Right ventricle myocardium superior (tissue), 1 donor: ENCODE results near the gene PRR33. TPM values are rescaled to one million over a fixed set of nuclear protein-coding genes. Genes with fewer than 3 reads are reported as not detected.

Experiments used
- ATAC-seq: fragments of 200-7000 bp; cut with Tn5 transposase; one replicate; pipeline ENCODE4 v1.9.1; 2020; ENCODE audit warnings: mild to moderate bottlenecking; ENCODE audit not compliant: poor library complexity
- DNase-seq: peaks from one replicate; pipeline ENCODE4 v3.0.0-alpha.2; 2020
- intact Hi-C: fragments of 100-400 bp; cut with DNase I; formaldehyde crosslinking; loops from one replicate; pipeline ENCODE4 v1.11.2; 2022
- total RNA-seq: library from RNA; stranded (reverse); fragmentation: NEBNext Ultra II Directional; extraction: Animal tissue kit (Norgen Biotek cat#: 25700); gene quantifications from one replicate; pipeline ENCODE4 v1.2.1, GENCODE V29; 2021
- donor health status: DM: no; HTN: yes; CAD: no; lungs with severe emphysema.

PRR33 gene
- total RNA-seq, 1 donor from 2014 or later: 5.8 TPM

- DNase-seq: no peak
- intact Hi-C loops: no loop called here
- no peak for ATAC-seq
These were observed 31.6 kb downstream of the PRR33 start for GRCh38 chr11:1860108-1860507.

DNA sequence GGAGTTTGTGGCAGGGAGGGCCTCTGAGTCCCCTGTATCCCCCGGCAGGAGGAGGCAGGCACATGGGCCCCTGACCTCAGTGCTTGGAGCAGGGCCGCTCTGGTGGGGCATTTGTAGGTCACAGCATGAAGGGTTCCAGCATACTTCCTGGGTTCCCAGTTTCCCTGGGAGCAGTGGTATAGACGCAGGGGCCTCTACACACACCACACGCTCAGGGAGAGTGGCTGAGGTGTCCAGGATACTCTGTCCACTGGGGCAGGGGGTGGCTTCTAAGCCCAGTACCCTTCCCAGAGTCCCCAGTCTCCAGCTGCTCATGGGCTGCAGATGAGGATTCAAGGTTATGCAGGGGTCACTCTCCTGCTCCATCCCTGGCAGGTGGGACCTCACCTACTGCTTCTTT is 32.7 kb downstream of the PRR33 start:
- ATAC-seq (no peak), DNase-seq (no peak)
- intact Hi-C loops: no loop called here

DNA sequence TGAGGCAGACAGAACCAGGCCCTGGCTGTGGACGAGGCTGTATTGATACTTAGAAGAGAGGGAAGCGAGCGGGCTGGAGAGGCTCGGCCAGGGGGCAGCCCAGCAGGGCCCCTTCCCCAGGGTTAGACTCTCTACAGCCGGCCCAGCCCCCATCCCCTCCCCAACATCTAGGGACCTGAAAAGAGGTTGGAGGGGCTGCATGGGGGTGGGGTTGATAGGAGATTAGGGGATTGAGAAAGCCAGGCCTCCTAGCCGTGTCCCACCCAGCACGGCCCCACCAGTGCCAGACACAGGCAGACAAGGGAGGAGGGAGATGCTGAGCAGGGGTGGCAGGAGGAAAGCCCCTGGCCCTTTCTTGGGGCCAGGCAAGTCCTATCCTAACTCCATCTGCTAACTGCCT is 33.1 kb downstream of the PRR33 start:
- intact Hi-C loops: no loop called here
- no peak for ATAC-seq
- DNase-seq: no peak

DNA sequence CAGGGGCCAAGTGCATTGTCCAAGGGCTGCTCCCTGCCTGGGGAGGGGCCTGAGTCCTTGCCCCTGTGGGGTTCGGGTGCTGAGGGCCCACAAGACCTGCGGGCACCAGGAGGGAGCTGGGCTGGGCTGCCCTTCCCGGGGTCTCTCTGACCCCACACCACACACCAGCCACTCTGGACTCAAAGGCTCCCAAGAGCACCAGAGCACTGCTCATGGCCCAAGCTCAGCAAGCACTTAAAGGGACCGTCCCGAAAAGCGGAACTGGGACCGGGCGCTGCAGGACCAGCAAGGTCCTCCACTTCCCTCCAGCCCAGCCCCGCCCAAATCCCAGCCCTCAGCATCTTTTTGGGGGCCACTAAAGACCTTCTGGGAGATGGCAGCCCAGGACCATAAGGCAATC is 33.5 kb downstream of the PRR33 start:
- no peak for DNase-seq
- ATAC-seq: no peak
- intact Hi-C loops: no loop called here

DNA sequence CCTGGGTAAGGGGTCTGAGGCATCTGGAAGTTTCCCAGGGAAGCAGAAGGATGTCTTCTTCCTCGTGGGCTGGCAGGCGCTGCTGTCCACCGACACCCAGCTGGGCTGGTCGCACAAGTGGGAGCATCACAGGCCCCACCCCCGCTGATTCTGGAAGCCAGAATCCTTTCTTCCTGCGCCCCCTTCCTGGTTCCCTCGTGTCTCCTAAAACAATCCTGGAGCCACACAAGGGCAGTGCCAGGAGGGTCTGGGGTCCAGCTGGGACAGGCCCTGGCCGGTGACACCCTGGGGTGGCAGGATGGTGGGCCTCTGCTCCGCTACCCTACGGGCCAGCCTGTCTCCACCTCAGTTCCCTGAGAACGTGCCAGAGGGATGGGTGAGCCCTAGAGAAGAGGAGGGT is 34.6 kb downstream of the PRR33 start:
- ATAC-seq (no peak), DNase-seq (no peak)
- intact Hi-C loops: no loop called here

DNA sequence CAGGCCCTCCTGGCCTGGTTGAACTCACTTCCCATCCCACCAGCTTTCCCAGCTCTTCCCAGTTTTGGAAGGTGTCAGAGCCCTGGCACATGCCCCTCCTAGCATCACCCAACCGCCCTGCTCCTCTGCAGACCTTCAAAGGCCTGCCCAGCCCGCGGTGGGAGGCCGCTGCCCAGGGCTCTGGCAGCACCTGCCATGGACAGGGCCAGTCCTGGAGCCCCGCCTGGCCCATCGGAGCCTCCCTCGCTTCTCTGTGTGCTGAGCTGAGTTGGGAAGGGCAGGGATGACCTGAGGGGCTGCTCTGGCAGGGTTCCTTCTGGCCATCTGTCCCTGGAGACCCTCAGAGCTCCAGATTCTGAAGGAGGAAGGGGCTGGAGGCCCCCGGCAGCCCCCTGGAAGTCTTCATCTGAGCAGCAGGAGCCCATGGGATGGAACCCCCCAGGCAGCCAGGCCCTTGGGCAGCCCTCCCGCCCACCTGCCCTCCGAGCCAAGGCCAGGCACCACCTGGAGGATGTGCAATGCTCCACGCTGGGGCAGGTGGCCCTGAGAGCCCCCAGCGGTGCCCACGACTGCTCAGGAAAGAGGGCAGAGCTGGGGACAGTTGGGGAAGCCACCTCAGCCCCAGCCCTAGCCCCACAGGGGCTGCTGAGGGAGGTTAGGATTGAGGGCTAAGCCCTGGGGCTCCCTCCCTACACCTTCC is 35.2 kb downstream of the PRR33 start:
- intact Hi-C loops: no loop called here
- DNase-seq (no peak), ATAC-seq (no peak)

DNA sequence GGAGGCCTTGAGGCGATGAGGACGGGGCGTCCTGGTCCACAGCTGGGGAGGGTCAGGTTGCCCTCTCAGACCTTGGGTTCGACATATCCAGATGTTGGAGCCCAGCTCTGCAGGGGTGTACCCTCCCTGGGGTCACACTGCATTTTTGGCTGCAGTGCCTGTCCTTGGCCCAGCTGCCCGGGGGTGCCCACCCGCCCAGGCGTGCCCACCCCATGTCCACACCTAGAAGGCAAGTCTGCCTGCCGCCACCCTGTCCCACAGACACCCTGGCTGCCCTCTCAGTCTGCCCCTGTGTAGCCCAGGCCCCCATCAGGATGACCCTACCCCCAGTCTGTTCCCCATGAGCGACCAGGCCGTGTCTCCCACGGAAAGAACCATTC is 35.8 kb downstream of the PRR33 start:
- no peak for DNase-seq
- intact Hi-C loops: no loop called here
- ATAC-seq: no peak

DNA sequence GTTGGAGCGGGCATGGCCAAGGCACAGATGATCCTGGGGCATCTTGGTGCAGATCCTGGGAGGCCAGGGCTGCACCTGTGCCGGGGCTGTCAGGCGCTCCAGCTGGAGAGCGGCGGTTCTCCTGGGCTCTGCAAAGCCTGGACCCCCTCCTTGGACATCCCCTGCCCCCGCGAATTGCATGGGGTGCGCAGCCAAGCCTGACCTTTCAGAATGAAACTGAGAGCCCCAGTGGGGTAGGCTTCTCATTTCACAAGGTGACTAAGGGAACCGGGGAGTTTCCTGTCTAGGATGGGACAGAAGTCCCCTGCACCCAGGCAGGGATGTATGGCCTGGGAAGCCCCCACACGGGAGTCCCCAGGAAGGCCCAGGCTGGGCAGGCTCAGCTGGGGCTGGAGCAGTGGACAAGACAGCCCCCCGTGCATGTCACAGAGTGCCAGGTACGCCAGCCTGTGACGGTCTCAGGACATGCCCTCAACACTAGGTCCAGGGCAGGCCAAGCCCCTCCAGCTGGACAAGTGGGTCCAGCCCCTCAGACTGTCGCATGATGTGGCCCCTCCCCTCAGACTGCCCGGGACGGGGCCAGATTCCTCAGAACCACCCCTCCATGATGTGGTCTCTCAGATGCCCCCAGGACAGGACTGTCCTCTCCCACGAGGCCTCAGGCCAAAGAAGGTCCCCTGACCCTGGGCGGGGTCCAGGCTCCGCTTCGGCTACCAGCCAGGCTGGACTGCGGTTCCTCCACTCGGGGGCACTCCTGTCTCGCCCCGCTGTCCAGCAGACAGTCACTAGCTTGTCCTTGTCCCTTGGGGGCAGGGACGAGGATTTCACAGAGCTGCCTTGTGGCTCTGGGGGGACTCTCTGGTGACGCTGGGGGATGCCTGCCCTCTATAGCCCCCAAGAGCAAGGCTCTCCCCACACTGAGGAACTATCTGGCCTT is 36.5 kb downstream of the PRR33 start:
- ATAC-seq: no peak
- intact Hi-C loops: no loop called here

GRCh38 chr11:1854132-1854948 is 37.4 kb downstream of the PRR33 start:
- DNase-seq (no peak), ATAC-seq (no peak)
- intact Hi-C loops: no loop called here

More for the DNA sequence above, 36.5 kb downstream of the PRR33 start:
- no peak for DNase-seq

GRCh38 chr11:1853376-1854131 is 38.1 kb downstream of the PRR33 start:
- ATAC-seq (no peak), DNase-seq (no peak)
- intact Hi-C loops: no loop called here

GRCh38 chr11:1852877-1853276 is 38.8 kb downstream of the PRR33 start, which contains the start of gene LSP1:
TSS of gene LSP1 (plus strand) at chr11:1853084. CDS start at chr11:1853145, 61 bp downstream.
- no peak for DNase-seq
- intact Hi-C loops: no loop called here
- ATAC-seq: peak; percentile 13

DNA sequence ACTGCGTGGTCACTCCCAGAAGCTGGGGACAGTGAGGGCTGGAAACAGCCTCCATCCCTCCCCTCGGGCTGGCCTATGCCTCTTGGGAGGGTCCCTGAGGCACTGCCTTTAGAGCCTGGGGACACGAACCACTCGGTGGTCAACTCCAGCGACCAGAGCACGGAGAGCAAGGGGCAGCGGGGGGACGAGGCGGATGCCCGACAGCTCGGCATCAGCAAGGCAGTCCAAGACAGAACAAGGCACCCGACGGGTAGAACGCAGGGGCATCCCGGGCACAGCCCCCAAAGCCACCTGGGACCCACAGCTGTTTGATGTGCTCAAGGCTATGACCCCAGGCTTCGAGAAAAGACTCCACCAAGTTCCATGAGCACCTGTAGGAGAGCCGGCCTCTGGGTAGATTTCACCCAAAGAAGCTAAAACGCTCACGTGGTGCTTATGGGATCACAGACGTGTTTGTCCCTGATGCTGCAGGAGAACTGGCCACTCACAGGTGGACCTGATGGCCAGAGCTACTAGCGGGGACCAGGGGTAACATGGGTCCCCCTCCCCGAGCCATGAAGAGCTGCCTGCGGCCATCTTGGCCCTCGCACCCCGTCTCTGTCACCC is 39.3 kb downstream of the PRR33 start:
- intact Hi-C loops: no loop called here
- no peak for DNase-seq

GRCh38 chr11:1851468-1852180 is 40.1 kb downstream of the PRR33 start:
- intact Hi-C loops: no loop called here
- DNase-seq (no peak), ATAC-seq (no peak)

More for the DNA sequence above, 39.3 kb downstream of the PRR33 start:
- no peak for ATAC-seq

GRCh38 chr11:1848640-1849430 is 42.9 kb downstream of the PRR33 start:
- DNase-seq (no peak), ATAC-seq (no peak)
- intact Hi-C loops: no loop called here

DNA sequence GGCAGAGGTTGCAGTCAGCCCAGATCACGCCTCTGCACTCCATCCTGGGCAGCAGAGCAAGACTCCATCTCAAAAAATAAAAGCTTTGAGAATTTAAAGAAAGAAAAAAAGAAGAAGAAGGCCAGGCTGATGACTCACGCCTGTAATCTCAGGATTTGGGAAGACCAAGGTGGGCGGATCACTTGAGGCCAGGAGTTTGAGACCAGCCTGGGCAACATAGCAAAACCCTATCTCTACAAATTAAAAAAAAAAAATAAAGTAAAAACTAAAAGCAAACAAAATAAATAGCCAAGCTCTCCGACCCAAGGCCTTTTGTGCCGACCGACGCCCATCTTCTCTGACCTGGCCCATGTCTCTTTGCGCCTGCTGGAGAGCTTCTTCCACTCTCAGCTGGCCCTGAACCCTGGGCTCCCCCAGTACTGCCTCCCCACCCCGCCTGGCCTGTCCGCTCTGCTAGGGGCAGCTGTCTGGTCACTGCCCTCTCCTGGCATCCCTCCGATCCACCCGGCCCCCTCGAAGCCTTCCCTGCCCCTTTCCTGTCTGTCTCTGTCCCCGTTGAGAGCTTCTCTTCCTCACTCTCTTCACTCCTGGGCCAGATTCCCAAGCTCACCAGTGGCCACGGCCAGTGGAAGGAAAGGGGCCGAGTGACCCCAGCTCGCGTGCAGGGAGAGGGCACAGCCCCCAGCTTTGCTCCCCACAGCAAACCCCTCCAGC is 43.6 kb downstream of the PRR33 start:
- DNase-seq (no peak), ATAC-seq (no peak)
- intact Hi-C loops: no loop called here
